HG03196 (cell line): Measurements from ENCODE around the gene PES1.
"Not testable (repeated sequence)": the region's sequence is repeated elsewhere in the genome, so short reads cannot be mapped to it uniquely, and the experiment has no call there.

Source experiments
- ATAC-seq: cut with Tn5 transposase; IDR thresholded peaks from one replicate; pipeline ENCODE4 v1.9.1; 2021; ENCODE audit not compliant: unreplicated experiment

Gene PES1

GRCh38 chr22:30578481-30578880, 13.2 kb downstream of the PES1 start:
- no peak for ATAC-seq

GRCh38 chr22:30575859-30576258, 15.9 kb downstream of the PES1 start:
- ATAC-seq = no peak

- no peak for ATAC-seq
Observed at GRCh38 chr22:30574997-30575671, 16.6 kb downstream of the PES1 start.

DNA sequence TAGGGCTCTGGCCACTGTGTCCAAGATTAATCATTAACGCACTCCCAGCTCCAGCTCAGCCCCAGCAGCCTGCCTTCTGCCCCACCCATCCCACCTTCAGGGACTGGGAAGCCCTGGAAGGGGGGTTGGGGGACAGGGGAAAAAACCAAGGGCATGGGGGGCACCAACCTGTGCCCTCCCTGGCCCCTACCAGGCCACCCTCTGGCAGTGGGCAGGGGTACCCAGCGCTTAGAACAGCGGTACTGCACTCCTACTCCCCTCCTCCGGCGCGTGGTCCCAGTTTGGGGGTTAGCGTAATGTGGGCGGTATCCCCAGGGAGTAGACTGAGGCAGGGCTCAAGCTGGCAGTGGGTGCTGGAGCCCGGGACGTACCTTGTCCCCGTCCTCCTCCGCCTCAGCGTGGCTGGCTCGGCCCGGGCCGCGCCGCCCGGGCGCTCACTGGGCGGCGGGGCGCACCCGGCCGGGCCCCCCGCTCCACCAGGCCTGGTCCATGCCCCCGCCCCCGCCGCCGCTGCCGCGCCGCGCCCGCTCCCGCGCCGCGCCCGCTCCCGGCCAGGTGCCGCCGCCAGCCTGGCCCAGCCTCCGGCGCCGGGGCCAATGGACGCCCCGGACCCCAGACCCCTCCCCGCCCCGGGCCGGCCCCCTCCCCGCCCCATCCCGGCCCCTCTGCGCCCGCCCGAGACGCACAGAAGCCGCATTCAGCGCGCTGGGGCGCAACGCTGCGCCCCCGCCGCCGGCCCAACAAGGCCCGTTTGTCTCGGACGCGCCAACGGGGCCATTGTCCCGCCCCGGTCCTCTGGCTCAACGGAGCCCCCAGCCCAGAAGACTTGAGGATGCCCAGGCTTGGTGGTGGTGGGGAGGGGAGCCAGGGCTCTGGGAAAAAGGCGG, 17.4 kb downstream of the PES1 start, which contains the start of gene GAL3ST1:
GAL3ST1 (minus strand) TSS at position 571 of the 887 bp plus-strand sequence. CDS start 17,273 bp downstream, outside the sequence.
- no peak for ATAC-seq

DNA sequence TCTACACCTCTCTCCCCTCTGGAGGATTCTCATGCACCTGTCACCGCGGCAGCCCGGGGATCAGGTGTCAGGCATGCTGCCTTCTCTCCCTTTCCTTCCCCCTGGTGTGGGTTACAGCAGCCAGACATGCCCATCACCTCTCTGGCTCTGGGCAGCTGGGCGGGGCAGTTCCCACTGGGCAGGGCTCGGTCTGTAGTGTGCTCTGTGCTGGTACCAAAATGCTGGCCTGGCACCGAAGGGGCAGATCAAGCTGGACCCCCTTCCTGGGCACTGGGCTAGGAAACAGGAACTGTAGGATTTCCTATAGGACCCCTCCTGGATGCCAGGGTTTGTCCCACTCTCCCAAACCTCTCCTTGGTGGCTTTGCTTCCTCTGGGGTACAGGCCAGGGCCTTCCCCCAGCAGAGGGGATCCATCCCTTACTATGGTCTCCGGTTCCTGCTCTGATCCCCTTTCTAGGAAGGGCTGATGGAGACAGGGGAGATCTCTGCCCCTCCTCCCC, 18.1 kb downstream of the PES1 start:
- ATAC-seq = no peak

- ATAC-seq = no peak
Observed at GRCh38 chr22:30572840-30573593, 18.7 kb downstream of the PES1 start.

- ATAC-seq = no peak
Observed at GRCh38 chr22:30572210-30572609, 19.5 kb downstream of the PES1 start.

DNA sequence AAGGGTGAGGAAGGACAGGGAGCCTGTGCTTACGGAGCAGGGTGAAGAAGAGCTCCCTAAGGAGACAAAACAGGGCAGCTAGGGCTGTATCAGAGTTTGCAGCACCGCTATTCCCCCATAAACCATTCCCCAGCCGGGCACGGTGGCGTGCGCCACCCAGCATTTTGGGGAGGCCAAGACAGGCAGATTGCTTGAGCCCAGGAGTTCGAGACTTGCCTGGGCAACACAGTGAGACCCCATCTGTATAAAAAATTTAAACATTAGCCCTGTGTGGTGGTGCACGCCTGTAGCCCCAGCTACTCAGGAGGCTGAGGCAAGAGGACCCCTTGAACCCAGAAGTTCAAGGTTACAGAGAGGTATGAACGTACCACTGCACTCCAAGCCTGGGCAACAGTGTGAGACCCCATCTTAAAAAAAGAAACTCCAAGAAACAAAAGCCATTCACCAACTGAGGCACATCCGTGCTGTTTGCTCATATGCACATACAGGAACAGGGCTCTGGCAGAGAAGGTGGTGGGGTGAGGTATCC, 22.0 kb downstream of the PES1 start:
- no peak for ATAC-seq

DNA sequence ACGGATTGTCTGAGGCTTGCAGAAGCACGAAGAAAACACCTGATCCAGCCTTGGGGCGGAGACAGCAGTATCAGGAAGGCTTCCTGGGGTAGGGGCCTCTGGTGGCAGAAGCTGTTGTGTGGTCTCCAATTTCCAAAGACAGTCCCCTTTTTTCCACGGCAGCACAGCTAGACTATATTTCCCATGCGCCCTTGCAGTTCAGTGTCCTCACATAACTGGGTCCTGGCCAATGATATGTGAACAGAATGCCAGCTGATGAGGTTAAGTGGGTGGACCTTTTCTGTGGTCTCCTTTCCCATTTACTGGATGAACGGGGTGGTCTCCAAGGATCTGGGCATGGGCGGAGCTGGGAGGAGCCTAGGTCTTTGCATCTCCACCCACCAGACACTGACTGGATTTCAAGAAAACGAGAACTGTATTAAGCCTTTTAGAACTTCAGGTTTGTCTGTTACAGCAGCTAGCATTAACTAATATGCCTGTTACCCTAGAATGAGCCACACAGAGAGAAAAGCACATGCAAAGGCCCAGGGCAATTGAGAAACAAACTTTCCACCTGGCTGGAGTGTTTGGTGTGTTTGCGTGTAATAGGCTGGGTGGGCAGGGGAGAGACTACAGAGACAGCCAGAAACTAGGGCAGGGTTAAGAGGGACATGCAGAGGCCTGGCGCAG, 23.4 kb downstream of the PES1 start:
- ATAC-seq = no peak

DNA sequence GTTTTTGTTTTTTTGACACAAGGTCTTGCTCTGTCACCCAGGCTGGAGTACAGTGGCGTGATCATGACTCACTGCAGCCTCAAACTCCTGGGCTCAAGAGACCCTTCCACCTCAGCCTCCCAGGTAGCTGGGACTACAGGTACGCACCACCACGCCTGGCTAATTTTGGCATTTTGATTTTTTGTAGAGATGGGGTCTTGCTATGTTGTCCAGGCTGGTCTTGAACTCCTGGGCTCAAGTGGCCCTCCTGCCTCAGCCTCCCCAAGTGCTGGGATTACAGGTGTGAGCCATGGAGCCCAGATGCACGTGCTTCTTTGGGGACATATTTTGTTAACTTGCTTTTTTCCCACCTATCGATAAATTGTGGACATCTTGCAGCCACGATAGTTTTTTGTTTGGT, 24.4 kb downstream of the PES1 start:
- ATAC-seq = not testable (repeated sequence)

DNA sequence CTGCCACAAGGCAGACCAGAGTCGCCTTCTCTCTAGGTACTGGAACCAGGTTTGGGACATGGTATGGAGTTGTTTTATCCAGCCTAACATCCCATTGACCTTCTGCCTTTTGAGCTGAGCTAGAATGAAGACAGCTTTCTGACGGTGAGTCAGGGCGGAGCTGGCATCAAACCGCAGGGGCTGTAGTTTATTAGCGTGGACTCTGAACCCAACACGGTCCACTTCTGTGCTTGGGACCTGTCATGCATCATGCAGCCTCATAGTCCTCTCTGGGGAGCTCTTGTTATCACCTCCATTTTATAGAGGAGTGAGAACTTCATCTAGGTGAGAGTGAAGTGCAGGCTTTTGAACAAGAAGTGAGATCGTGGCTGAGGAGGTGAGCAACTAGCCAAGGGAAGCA, 25.6 kb downstream of the PES1 start:
- no peak for ATAC-seq

- no peak for ATAC-seq
Observed at GRCh38 chr22:30565341-30565740, 26.4 kb downstream of the PES1 start.

DNA sequence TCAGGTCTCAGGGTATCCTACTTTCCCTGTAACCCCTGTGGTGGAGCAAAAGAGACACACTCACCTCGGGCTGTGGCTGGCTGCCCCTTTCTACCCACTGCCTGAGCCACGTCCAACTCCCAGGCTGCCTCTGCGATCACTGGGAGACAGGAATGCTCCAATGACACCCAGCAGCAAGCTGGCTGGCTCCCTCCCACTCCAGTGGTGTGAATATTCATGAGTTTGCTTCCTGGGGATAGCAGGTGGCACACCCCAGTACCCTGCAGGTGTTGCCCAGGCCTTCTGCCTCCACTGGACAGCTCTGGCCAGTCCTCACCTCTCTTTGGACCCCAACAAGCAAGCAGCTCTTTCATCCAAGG, 27.0 kb downstream of the PES1 start:
- ATAC-seq = no peak

DNA sequence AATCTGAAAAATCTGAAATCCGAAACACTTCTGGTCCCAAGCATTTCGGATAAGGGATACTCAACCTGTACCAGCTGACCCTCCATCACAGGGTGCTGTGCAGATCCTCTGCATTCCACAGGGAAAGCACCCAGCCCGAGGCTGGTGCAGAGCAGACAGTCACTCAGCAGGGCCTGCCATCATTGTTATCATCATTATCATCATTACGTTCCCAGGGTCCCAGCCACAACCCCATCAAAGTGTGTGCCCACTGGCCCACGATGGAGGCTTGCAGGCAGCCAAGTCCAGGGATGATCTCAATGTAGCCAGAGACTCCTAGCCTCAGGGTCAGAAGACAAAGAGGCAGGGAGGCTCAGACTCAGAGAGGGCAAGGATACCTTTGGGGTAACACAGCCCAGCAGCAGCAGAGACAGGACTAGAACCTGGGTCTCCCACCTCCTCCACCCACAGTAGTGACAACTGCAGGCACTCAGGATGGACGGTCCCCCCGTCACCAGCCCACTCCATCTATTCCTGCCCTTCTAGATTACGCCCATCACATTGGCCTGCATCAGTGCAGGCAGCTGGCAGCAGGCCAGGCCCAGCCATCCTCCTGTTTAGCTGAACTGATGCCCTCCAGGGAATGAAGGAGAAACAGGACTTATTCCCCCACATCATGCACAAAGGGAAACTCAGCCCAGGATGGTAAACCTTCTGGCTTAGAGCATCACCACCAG, 27.5 kb downstream of the PES1 start:
- no peak for ATAC-seq

DNA sequence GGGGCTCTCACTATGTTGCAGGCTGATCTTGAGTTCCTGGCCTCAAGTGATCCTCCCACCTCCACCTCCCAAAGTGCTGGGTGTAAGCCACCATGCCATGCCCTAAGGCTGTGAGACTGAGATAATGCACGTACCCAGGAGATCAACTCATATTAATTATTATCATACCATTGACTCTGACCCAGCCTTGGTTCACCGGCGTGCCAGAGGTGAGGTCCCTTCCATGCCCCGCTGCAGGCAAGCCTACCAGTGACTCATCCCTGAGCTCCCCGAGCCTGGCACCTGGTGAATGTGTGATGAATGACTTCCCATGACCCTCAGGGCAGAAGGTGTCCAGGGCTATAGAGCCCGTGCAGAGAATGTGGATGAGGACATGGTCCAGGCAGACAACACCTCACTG, 29.3 kb downstream of the PES1 start:
- no peak for ATAC-seq

GRCh38 chr22:30561402-30562189, 30.1 kb downstream of the PES1 start:
- ATAC-seq = no peak

DNA sequence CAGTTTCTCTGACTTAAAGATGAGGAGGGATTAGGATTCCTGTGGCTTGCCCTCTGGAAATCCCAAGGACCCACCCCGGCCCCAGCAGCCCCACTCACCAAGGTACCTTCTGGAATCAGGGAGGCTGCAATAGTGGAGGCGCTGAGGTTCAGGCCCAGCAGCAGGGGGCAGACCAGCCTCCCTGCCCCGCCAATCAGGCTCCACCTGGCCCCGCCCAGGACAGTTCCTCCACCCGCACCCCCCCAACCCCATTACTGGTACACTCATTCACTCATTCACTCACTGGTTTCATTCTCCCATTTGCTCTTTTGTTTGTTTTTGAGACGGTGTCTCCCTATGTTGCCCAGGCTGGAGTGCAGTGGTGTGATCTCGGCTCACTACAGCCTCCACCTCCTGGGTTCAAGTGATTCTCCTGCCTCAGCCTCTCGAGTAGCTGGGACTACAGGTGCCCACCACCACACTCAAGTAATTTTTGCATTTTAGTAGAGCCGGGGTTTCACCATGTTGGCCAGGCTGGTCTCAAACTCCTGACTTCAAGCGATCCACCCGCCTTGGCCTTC, 31.0 kb downstream of the PES1 start:
- ATAC-seq = not testable (repeated sequence)

- ATAC-seq = no peak
Observed at GRCh38 chr22:30559889-30560288, 31.8 kb downstream of the PES1 start.

DNA sequence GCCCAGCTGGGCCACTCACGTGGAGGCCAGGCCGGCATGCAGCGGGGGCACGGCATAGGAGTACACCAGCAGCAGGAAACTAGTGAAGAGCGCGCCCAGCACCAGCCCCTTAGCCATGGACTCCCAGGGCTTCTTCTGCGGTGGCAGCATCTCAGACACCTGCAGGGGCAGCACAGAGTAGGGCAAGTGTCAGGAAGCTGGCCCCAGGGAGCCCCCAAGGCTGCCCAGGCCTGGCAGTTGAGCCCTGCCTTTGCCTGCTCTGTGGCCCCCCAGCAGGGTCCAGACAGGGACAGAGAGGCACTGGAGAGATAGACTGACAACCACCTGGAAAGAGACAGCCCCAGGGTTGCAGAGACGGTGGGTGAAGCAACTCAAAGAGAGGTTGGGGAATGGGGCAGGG, 34.5 kb downstream of the PES1 start:
- no peak for ATAC-seq
